Hematopoietic multipotent progenitor cell (in vitro differentiated cells): ENCODE measurements around the gene PCCB. TPM values are rescaled to one million over a fixed set of nuclear protein-coding genes. Genes with fewer than 3 reads are reported as not detected.
"Not testable (repeated sequence)": the region's sequence is repeated elsewhere in the genome, so short reads cannot be mapped to it uniquely, and the experiment has no call there.

Source experiments
- DNase-seq, 3 donors: peaks; one replicate each; pipeline ENCODE4 v3.0.0-alpha.2; 2011 to 2015; ENCODE audit warnings: low read depth in 2 of 3, low spot score in 2 of 3
- total RNA-seq: library from RNA; depleted of rRNA; stranded (reverse); fragments of >200 nt; gene quantifications from one replicate; pipeline ENCODE4 v1.2.3, GENCODE V29; 2012

Gene PCCB
- 63.0 TPM for total RNA-seq

GRCh38 chr3:136250059-136250902, at the start of gene PCCB:
PCCB (plus strand) TSS chr3:136250340; CDS start chr3:136250376, 36 bp downstream.
- DNase-seq: peak; percentile 80 to 95 (median 93)

DNA sequence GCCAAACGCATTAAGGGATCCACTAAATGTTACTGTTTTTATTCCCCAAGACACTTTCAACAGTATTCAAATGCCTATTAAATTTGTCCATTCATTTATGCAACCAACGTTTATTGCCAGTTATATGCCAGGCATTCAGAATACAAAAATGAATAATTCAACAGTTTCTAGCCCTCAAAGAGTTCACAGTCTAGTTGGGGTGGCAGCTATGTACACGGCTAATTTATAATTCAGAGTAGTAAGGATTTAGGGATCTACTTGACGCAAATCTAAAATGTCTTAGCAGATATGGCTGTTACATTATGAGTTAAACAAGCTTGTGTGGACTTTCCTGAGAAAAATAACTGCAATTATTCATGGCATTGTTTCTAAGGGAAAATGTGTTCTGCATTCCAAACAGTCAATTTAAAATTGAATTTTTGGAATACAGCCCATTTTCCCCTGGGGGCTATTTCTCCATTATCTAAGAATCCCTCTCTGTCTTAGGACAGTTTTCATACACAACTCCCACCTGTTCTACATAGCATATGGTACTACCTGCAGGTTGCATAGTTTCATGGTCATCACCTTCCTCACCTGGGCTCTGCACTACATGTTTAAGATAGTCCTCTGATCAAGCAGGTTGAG, 42.5 kb upstream of the PCCB start:
- DNase-seq: no peak

GRCh38 chr3:136209921-136210320, 40.2 kb upstream of the PCCB start:
- DNase-seq: no peak

DNA sequence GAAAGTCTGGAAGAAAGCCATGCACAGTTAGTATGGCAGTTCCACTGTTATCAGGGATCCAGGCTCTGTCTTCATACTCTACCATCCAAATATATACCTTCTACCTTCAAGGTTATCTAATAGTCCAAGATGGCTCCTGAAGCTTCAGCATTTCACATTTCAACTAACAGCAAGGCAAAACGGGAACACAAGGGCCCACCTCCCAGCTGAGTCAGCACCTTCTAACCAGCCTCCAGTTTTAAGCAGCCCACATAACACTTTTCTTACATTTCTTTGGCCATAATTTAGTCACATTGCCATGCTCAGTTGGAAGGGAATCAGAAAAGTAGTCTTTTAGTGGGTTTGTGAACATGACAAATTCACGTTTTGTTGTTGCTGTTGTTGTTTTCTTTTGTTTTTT, 38.6 kb upstream of the PCCB start:
- DNase-seq: no peak

- not testable (repeated sequence) for DNase-seq
Measured at GRCh38 chr3:136222746-136223145, 27.4 kb upstream of the PCCB start.

GRCh38 chr3:136232413-136232812, 17.7 kb upstream of the PCCB start:
- DNase-seq: no peak

- no peak for DNase-seq
Measured at GRCh38 chr3:136235545-136235944, 14.6 kb upstream of the PCCB start.

GRCh38 chr3:136236109-136236508, 14.0 kb upstream of the PCCB start:
- no peak for DNase-seq

- DNase-seq: no peak
Measured at GRCh38 chr3:136237103-136237502, 13.0 kb upstream of the PCCB start.

DNA sequence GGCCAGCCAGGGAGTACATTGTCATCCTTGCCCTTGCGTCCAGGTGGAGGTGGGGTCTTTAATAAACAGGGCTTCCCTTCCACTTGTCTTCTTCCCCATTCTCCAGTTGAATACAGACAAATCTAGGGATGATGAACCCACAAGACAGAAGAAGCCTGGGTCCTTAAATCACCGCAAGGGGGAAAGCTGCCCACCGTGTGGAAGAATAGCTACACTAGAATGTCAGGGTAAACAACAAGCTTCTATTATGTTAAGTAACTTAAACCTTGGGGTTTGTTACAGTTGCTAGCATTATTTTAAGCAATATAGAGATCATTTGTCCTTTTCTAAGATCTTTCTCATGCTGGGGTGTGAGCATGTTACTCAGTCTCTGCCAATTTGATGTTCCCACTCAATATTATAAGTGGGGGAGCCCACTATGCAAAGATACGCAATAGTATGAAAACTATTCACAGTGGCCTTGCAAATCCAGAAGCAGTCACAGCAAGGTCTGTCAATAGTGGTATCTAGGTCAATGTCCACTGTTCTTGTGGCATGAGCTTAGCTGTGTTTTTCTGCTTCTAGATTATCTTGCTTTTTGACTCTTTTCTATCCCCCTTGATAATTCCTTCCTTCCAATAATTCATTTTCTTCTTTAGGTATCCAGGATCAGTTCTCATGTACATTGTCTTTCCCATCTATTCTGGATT, 12.0 kb upstream of the PCCB start:
- DNase-seq: no peak

- DNase-seq: no peak
Measured at GRCh38 chr3:136239094-136239493, 11.0 kb upstream of the PCCB start.

DNA sequence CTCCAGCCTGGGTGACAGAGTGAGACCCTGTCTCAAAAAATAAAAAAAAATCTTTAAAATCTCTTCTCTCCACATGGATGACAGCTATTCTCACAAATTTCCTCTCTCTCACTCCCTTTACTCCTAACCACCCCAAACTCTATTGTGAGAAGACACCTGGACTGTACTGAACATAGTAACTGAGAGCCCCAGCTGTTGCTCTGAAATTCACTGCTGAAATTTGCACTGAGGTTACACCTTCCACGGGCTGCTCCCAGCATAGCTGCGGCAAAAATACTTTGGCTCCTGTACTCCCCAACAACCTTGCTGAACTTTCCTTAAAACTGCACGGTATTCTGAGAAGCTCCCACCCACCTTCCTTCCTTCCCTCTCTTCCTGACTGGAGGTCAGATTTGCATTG, 4.4 kb upstream of the PCCB start:
- DNase-seq: no peak

DNA sequence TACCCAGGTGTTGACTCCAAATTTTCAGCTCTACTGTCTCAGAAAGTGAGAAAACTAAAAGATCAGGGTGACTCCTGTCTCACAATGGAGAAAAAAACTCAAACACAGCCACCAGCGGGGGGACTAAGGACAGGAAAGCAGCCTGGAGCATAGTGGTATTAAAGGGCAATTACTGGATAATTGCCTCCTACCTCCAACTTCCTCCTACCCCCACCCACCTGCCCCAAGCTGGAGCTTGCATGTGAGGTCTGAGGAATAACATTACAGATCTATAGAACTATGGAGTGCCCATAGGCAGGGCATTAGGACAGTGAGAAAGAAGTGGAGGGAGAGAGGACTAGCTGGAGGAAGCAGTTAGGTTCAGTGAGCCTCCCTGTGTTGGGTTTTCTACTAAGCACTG, 2.7 kb upstream of the PCCB start:
- DNase-seq: no peak

DNA sequence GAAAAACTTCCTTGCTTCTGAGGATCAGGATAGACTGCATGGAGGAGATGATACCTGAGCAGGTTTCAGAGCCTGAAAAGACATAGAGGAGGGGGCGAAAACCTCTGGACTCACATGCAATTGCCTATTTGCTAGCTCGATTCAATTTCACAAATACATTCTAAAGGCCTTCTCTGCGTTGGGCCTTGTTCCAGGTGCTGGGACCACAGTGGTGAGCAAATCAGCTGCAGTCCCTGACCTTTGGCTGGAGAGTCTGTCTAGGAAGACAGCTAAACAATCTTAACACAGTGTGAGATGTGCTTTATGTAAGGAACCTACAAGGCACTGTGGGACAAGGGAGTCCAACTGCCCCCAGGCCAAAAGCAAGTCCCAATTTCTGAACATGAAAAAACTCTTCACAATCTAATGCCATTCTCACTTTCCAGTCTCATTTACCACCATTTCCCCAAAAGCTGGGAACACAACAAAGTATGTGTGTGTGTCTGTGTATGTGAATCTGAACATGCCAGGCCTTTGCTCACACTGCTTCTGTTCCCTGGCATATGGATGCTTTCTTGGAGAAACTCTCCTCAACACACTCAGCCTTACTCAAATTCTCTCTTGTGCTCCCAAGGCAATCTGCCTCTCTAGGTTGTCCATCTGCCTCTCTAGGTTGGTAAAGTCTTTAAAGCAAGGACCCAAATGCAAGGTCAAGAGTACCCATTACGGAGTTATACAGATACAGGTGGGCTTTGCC, 2.1 kb upstream of the PCCB start:
- DNase-seq: no peak

DNA sequence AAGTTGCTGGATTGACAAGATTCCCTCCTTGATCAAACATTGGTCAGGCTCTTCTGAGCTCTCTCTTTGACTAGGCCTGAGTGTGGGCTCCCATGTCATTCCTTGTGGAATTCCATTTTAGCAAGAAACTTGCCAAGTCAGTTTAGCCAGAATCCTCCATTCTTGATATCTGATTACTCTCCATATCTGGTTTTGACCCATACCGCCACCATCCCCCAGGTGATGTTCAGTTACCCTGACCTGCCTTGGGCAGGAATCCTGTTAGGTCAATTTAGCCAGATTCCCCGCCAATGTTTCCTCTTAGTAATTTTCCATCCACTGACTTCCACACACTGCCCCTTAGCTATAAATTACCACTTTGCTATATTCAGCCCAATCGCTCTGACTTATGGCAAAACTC, 1.0 kb upstream of the PCCB start:
- DNase-seq: no peak

DNA sequence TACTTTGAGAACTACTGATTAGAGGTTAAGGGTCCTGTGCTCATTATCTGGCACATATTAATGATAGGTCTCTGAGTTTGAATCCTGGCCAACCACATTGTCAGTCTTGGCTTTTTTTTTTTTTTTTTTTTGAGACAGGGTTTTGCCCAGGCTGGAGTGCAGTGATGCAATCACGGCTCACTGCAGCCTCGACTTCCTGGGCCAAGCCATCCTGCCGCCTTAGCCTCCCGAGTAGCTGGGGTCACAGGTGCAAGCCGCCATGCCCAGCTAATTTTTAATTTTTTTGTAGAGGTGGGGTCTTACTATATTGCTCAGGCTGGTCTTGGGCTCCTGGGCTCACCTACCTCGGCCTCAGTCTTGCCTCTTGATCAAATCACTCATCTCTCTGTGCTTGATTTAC, 547 bp upstream of the PCCB start:
- no peak for DNase-seq

- peak in 2 of 3 donors; percentile 80 to 89 for DNase-seq
Measured at GRCh38 chr3:136250903-136251460, 842 bp downstream of the PCCB start.

DNA sequence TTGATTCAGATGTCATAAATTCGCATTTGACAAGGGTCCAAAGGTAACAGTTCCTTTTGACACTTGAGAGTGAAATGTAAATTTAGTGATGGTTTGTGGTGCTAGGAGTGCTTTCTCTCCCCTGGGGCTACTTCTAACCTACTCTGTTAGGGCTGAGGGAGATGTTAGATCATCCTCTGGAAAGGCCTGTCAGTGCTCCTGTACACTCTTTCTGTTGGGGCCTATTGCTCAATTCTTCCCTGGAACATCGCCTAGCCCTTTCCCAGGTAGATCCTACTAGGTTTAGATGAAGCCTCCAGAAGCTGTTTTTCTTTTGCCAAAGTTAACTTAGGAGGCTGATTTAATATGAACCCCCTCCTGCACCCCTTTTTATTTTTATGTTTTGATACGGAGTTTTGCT, 1.4 kb downstream of the PCCB start:
- DNase-seq: no peak

DNA sequence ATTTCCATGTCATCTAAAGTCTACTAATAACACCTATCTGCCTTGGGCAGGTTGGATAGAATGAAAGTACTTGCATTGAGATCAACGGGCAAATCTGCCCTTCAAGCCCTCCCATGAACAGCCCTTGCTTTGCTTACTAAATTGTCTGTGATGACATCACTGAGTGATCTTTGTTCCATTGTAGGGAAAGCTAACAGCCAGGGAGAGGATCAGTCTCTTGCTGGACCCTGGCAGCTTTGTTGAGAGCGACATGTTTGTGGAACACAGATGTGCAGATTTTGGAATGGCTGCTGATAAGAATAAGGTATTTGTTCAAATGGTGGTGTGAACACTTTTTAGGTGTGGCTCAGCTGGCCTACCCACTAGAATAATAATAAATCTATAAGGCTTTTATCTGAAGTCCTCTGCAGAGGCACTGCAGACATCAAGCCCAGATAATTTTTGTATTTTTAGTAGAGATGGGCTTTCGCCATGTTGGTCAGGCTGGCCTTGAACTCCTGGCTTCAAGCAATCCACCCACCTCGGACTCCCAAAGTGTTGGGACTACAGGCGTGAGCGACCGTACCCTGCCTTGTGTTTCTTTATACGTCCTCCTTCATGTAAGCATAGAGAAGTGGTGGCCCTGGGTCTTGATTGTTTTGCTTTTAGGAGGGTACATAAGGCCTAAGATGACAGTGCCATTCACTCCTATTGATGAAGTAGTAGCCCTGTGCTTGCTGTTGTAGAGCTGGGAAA, 5.7 kb downstream of the PCCB start:
- DNase-seq: no peak

- no peak for DNase-seq
Measured at GRCh38 chr3:136258199-136258598, 8.1 kb downstream of the PCCB start.
